GM19397 (cell line): ENCODE measurements around the gene GLO1.

Experiments used
- ATAC-seq: cut with Tn5 transposase; IDR thresholded peaks from one replicate; pipeline ENCODE4 v1.9.1; 2021; ENCODE audit warnings: mild to moderate bottlenecking, moderate library complexity; ENCODE audit not compliant: unreplicated experiment

The GLO1 gene

DNA sequence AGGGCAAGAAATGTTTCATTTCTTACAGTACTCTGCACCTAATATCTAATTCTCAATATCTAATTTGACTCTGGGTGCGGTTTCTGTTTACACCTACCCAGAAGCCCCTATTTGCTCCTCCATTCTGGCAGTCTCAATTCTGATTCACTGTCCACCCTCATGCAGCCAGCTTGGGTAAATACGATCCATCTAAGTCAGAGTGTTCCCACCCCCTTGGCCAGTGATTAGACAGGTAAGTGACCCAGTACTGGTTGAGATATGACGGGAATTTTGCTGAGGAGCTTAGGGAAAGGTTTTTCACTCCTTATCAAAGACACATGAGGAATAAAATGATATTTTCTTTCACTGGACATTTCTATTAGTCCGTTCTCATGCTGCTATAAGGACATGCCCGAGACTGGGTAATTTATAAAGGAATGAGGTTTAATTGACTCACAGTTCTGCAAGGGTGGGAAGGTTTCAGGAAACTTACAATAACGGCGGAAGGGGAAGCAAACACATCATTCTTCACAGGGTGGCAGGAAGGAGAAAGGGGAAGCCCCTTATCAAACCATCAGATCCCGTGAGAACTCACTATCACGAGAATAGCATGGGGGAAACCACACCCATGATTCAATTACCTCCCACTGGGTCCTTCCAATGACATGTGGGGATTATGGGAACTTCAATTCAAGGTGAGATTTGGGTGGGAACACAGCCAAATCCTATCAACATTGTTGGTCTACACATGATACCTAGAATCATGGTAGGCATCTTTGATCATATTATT, 29.4 kb downstream of the GLO1 start:
- ATAC-seq: no peak

DNA sequence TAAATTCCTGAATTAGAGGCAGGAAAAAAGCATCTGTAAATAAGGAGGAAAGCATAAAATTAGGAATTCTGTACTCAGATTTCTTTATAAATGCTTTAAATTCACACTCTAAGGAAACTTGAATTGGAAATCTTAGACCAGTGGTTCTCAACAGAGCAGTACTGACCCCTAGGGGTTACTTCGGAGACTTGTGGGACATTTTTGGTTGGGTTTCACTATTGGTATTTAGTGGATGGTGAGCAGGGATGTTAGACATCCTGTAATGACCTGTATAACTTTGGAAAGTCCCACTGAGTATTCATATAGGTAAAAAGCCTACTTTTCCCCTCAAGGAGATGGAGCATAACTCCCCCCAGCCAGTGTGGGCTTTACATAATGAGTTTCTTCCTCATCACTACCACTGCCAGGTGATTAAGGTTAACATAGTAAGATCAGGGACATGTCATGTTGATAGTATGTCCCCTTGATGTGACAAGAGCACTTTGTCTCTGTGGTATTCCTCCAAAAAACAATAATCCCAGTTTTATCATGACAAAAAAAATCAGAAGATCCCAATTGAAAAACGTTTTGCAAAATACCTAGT, 31.0 kb downstream of the GLO1 start:
- peak; percentile 76 for ATAC-seq

DNA sequence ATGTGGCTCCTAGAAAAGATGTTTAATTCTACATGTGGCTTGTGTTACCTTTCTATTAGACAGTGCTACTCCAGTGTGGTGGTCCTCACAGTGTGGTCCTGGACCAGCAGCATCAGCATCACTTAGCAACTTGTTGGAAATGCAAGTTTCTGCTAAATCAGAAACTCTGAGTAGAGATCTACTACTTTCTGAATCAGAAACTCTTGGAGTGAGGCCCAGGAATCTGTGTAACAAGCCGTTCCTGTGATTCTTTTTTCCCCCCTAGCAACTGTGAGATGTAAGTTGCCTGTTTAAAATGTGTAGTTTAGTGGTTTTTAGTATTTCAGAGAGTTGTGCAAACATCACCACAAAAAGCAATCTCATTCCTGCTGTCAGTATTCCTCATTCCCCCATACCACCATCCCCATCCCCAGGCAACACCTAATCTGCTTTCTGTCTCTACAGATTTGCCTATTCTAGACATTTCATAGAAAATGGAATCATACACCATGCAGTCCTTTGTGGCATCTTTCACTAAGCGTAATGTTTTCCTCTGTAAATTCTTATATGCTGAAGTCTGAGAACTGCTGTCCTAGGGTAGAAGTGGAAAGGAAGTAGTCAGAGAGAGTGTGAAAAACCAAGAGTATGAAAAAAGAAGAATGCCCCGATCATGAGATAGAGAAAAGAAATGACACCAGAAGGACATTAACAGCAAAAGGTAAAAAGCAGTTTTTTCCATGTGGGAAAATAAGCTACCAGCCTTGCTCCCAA, 44.4 kb downstream of the GLO1 start:
- ATAC-seq: no peak

DNA sequence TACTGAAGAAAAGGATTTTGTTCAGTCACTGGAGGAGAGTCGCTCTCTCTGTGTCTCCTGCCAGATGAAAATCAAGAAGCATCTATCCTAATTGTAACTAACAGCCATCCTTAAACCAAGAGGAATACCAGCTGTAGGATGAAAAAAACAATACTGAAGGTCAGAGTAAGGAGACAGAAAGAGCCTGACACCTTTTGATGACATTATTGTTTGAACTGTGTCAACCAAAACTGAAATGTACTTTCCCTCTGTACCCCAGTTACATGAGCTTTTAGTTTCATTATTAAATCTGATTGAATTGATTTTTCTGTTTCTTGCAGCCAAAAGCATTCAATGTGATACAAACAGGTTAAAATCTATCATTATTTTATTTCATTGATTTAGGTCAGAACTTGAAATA, 46.0 kb downstream of the GLO1 start:
- no peak for ATAC-seq

DNA sequence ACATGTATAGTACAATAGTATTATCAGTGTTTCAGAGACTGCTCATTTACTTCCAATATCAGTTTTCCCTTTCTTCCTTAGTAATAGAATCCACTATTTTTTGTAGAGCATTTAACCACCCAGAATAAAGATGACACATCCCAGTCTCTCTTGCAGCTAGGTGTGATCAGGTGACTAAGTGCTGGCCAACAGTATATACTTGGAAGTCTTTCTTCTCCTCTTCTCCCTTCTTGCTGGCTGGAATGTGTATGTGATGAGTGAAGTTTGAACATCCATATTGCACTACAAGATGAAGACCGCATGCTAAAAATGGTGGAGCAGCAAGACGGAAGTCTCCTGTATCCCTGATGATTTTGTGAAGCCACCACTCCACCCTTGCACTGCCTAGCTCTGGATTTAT, 48.7 kb downstream of the GLO1 start:
- ATAC-seq: no peak

DNA sequence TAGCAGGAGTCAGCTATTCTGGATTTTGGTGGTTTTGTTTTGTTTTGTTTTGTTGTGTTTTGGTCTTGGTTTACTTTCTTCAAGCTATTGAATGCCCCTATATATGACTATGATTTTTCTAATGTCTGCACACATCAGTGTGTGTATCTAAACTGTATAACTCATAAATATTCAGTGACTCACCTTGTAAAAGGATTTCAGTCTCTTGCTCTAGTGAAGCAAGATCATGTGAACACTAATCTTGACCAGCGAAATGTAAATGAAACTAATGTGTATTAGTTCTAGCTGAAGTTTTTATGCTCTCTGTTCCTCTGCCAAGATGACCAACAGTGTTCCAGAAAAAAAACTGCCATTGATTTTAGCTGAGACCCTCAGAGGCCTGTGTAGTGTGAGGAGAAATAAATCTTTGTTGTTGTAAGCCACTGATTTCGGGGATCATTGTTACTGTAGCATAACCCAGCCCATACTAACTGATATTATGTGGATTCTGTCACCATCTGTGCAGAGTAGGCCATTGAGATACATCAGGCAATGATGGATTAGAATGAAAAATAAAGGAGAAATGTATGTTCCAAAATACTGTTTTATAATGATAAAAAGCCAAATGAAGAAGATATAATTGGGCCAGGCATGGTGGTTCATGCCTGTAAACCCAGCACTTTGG, 51.7 kb downstream of the GLO1 start:
- ATAC-seq: no peak

DNA sequence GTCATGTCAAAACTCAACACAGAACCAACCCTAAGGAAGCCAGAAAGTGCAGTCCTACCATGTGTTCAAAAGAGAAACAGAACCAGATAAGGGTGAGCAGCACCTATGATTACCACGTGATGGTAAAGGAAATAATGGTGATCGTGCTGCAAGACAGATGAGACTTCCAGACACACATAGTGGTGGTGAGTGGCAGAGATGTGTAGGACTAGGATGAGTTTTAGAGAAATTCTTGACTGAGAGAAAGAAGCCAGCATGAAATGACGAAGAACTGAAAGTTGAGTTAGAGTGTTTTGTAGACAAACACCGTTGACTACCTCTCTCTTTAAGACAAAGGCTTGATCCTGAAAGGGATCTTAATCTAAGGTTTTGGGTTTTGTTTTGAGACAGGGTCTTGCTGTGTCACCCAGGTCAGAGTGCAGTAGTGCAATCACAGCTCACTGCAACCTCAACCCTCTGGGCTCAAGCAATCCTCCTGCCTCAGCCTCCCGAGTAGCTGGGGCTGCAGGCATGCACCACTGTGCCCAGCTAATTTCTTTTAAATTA, 52.7 kb downstream of the GLO1 start:
- no peak for ATAC-seq

DNA sequence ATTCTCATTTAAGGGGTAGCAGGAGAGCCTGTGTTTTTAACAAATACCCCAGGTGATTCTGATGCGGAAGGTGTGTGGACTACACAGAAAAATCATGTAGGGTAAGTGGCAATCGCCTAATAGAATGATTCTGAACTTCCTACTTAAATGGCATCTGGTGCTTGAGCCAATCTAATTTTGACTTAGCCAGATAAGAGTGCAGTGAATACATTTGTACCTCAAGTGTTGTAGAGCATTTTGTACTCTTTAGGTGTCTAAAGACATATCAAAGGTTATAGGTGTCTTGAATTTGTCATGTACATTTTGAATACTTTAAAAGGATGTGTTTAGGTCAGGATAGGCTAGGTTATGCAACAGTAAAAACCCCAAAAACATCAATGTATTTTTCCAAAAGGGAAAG, 53.2 kb downstream of the GLO1 start:
- no peak for ATAC-seq

DNA sequence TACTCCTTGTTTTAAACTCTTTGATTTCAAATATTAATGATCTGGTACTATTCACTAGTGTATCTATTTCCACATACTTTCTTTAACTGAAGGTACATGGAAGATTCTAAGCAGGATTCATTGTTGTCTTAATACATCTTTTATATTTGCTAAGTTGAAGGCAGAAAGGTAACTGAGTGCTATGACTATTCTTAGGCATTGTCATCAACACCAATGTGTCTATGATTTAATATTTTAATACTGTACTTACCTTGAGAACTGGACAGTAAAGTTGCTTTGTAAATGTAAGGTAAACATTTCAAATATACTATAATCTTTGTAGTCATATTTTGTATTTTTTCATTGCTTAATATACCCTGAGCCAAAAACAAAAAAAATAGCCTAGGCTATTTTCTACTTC, 54.3 kb downstream of the GLO1 start:
- ATAC-seq: no peak

DNA sequence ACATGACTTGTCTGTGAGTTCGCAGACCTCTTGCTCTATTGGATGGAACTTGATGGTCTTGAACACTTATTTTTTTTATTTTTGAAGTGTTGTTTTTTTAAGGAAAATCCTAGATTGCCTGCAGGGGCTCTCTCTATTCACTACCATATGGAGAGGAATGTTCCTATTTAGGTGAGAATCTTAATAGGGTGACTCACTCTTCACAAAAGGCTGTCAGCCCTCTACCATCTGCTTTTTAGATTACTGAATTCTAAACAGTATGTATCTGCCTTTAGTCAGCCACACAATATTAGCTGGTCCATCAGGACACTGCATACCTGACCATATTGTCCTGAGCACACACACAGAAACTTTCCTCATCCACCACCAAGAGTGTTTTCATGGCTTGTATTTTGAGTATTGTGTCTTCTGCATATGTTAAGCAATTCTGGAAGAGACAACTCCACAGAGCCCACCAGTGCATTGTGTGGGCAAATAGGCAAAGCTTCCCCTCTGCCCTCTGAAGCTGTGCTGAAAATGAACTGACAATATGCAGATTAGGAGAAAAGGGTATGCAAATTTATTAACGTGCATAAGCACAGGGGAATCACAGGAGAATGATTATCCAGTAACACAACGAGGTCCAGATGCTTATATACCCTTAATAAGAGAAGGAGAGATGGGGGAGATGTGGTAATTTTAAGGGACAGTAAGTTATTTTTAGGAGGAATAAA, 56.6 kb downstream of the GLO1 start:
- ATAC-seq: no peak

DNA sequence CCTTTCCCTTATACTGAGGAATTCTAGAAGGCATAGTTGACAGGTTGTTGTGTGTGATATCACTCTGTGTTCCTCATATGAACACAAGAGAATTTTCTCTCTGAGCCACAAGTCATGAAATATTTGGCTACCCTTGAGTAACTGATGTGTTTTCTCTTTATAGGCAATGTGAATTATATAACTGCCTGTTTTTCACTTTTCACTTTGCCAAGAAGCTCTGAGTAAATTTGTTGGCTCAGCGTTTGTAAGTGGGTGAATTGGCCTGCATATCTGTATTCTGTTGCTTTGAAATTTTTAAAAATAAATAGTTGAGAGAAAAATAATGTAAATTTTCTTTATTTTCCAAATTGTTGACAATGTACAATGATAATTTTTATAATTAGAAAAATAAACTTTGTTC, 58.0 kb downstream of the GLO1 start:
- no peak for ATAC-seq

DNA sequence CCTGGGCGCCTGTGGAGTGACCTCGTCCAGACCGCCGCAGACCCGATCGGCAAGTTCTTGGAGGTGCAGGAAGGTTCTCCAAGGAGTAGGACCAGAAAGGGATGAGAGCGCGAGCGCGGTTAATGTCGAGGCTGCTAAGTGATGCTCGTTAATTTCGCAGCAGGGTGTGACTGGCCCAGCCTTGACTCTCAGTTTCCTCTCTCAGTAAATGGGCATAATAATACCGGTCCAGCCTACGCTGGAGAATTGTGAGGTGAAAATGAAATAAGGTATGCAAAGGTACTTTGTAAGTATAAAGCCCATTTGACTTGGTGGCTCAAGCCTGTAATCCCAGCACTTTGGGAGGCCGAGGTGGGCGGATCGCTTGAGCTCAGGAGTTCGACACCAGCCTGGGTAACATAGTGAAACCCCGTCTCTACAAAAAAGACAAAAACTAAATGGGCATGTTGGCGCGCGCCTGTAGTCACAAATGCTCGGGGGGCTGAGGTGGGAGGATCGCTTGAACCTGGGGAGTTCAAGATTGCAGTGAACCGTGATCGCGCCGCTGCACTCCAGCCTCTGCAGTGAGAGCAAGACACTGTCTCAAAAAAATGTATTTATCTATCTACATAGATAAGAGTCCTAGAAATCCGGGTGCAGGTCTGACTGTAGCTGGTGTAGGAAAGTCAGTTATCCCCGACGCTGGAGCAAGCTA, 62.6 kb downstream of the GLO1 start:
- ATAC-seq: no peak

DNA sequence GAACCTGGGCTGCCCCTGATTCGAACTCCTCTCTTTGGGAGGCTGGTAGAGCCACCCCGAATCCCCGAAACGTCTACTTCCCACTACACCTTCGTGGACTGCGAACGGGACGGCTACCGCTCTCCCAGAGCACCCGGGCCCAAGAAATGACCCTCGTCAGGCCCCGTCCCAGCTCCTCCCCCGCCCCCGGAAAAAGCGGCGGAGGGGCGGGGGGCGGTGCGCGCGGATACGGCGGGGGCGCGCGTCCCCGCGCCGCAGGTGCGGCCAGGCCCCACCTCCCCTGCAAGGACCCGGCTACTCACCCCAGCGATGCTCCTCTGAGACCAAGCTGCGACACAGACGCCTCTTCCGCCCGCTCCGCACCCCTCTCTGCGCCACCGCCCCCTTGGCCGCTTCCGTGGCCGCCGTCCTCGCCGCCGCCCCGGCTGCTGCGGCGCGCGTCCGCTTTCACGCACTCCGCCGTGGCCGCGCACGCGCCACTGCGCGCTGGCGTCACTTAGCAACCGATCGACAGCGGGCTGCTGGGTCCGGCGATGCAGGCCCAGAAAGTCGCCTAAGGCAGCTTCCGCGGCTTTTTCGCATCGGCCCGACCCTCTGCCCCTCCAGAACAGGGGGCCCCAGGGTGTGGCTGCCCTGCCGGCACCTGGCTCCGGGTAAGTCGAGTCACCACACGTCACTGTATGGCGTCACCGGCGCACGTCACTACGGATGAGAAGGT, 63.3 kb downstream of the GLO1 start, which contains the start of gene BTBD9:
Gene BTBD9, minus strand, starts transcription at position 432 of the 718 bp plus-strand sequence.
- peak; percentile 87 for ATAC-seq

DNA sequence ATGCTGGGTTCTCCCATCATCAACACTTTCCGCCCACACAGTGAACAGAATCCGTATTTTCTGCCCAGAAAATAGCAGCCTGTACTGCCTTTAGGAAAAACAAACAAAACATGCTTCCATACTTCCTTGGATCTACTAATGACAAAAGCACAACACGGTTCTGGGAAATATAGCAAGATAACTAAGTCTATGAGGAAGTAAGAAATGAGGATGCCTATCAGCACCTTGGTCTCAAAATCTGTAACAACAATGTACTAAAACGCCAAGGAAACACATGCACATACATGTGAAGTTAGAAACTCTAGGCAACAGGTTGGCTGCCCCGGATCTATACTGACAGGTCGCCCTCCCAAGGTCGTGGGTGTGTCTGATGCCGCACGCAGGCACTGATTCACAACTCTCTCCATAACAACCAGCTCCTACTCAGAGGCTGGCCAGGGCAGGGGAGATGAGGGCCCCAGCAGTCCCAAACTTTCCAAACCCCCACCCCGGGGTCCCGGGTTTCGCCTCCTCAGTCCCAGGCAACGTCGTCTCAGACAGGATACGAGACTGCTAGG, 63.9 kb downstream of the GLO1 start:
- ATAC-seq: no peak

DNA sequence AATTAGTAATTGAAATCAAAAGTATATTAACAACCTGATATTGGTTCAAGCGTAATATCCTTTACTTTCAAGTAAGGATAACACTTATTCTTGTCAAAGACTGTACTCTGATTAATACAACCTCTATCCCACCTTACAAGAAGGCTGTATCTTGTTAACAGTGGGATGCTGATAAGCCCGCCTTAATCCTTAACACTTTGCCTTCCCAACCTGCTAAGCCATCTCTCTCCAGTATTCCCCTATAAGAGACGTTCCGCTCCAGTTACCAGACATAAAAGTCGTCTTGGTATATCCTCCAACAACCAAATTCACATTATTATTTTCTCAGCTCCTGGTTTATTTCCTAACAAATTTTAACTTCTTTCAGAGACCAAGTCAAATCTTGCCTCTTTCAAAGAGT, 65.2 kb downstream of the GLO1 start:
- ATAC-seq: no peak

DNA sequence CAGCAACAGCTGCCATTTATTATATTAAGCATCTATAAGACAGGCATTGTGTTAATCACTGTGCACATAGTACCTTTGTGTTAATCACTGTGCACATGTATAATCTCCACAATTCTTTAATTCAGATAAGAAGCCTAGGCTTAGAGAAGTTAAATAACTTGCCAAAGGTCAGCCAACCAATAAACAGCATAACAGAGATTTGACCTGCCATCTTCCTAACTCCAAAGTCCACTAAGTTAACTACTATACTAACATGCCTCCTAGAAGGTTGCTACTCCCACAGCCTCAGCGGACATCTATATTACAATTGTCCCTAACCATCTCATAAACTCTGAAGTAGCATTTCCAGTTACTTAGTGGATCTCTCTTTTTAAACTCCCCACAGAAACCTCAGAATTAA, 66.9 kb downstream of the GLO1 start:
- no peak for ATAC-seq

DNA sequence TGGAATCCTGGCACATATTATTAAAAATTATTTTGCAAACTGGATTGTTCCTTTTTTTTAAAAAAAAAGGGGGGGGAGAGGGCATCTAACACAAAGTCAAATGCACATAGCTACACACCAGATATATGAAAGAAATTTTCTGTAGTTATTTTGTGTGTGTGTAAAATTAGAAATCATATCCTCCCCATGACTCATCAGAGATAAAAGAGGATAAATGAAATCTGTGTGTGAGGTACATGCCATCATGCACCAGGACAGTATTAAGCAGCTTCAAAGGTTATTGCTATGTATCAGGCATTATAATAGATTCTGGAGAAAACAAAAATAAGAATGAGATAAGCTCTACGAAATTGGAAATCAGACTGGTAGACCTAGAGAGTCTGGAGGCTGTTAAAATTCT, 68.4 kb downstream of the GLO1 start:
- ATAC-seq: no peak

DNA sequence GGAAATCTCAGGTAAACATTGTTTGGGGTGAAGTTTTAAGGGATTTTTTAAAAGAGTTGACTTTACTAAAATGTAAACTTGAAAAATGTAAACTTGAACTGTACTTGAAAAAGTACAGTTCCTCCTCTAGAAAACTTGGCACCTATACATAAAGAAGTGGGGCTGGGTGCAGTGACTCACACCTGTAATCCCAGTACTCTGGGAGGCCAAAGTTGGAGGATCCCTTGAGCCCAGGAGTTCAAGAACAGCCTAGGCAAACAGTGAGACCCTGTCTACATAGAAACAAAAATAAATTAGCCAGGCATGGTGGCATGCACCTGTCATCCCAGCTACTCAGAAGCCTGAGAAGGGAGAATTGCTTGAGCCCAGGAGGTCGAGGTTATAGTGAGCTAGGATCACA, 70.5 kb downstream of the GLO1 start:
- no peak for ATAC-seq

DNA sequence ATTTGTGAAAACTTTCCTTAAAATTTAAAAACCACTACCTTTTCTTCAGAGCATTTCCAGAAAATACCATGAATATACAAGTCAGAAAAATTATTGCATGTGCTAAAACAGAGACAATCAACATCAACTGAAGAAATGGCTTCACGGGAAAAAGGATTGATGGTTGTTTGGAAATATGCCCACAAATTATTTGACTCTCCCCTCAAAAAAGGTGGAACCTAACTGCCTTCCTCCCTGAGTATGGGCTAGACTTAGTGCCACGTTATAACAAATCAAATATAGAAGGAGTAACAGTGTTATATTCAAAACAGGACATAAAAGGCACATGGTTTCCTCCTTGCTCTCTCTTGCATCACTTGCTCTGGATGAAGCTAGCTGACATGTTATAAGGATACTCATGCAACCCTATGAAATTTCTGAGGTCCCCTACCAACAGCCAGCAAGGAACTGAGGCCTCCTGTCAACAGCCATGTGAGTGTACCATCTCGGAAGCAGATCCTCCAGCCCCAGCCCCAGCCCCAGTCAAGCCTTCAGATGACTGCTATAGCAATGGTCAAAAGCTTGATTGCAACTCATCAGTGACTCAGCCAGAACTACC, 71.7 kb downstream of the GLO1 start:
- ATAC-seq: no peak
